Osteoblast (primary cell): ENCODE results near the gene CKAP4. TPM values are rescaled to one million over a fixed set of nuclear protein-coding genes. Genes with fewer than 3 reads are reported as not detected.
A peak's percentile ranks its signal among the peaks of the same experiment; 100 is the strongest.

Source experiments
- DNase-seq: peaks from one replicate; pipeline ENCODE4 v3.0.0; 2011; ENCODE audit warnings: low spot score, mixed read lengths; ENCODE audit not compliant: insufficient read length; ENCODE audit errors: missing footprints
- H2AFZ ChIP-seq: 2 replicates; pipeline ENCODE4 v1.6.0; 2011; ENCODE audit warnings: mild to moderate bottlenecking, low read length
- H3K27ac ChIP-seq: 2 replicates; pipeline ENCODE4 v1.5.1; 2011; ENCODE audit warnings: mild to moderate bottlenecking, low read depth, low read length, moderate library complexity
- H3K27me3 ChIP-seq: 2 replicates; pipeline ENCODE4 v1.6.0; 2012; ENCODE audit warnings: mild to moderate bottlenecking, control low read depth, inconsistent platforms, low read length, moderate library complexity; ENCODE audit not compliant: insufficient read depth
- H3K36me3 ChIP-seq: 2 replicates; pipeline ENCODE4 v1.5.1; 2011; ENCODE audit warnings: mild to moderate bottlenecking, low read length, control low read depth, moderate library complexity; ENCODE audit not compliant: insufficient read depth
- H3K4me1 ChIP-seq: 2 replicates; pipeline ENCODE4 v1.5.1; 2011; ENCODE audit warnings: mild to moderate bottlenecking, low read length, control low read depth, moderate library complexity; ENCODE audit not compliant: insufficient read depth
- H3K4me2 ChIP-seq: 2 replicates; pipeline ENCODE4 v1.6.0; 2011; ENCODE audit warnings: mild to moderate bottlenecking, low read length; ENCODE audit not compliant: insufficient read depth
- H3K4me3 ChIP-seq: fragments of 200-600 bp; sonication (generic); 3 replicates; pipeline ENCODE4 v1.5.1; 2012; ENCODE audit warnings: mild to moderate bottlenecking, low read length, inconsistent platforms; ENCODE audit not compliant: insufficient read depth
- H3K79me2 ChIP-seq: 2 replicates; pipeline ENCODE4 v1.6.0; 2012; ENCODE audit warnings: mild to moderate bottlenecking, low read length, control low read depth, inconsistent platforms; ENCODE audit not compliant: insufficient read depth
- H3K9me3 ChIP-seq: 2 replicates; pipeline ENCODE4 v1.5.1; 2011; ENCODE audit warnings: low read depth, low read length, control low read depth
- H4K20me1 ChIP-seq: 2 replicates; pipeline ENCODE4 v1.6.0; 2012; ENCODE audit warnings: mild to moderate bottlenecking, low read length, control low read depth; ENCODE audit not compliant: insufficient read depth
- CTCF ChIP-seq: IDR thresholded peaks from 2 replicates; pipeline ENCODE4 v1.5.1; 2011; ENCODE audit warnings: mild to moderate bottlenecking, low read depth, low read length, moderate library complexity; ENCODE audit errors: extremely low read depth
- total RNA-seq: library from RNA; depleted of rRNA; stranded (reverse); fragments of >200 nt; gene quantifications from 2 replicates; pipeline ENCODE4 v1.2.3, GENCODE V29; 2012

The CKAP4 gene
- total RNA-seq, 1 donor = 184 TPM

- no peak for TF ChIP-seq CTCF
- H2AFZ ChIP-seq = no peak overlapping the region
- no peaks in the 10 kb centered on the region for H3K9me3 ChIP-seq
- H3K4me3 ChIP-seq = no peak overlapping the region
- H4K20me1 ChIP-seq = no peaks in the 10 kb centered on the region
- H3K4me1 ChIP-seq = peaks cover 16% of the 10 kb centered on the region
- DNase-seq = no peak
- no peaks in the 10 kb centered on the region for H3K36me3 ChIP-seq
- H3K4me2 ChIP-seq = no peak overlapping the region
- no peaks in the 10 kb centered on the region for H3K27me3 ChIP-seq
- no peak overlapping the region for H3K27ac ChIP-seq
- no peaks in the 10 kb centered on the region for H3K79me2 ChIP-seq
Observed at GRCh38 chr12:106291342-106291741, 43.5 kb upstream of the CKAP4 start.

GRCh38 chr12:106290666-106291065, 42.8 kb upstream of the CKAP4 start:
- no peaks in the 10 kb centered on the region for H3K36me3 ChIP-seq
- no peaks in the 10 kb centered on the region for H4K20me1 ChIP-seq
- H3K4me1 ChIP-seq = peaks cover 10% of the 10 kb centered on the region
- H3K4me3 ChIP-seq = no peak overlapping the region
- no peak overlapping the region for H3K4me2 ChIP-seq
- TF ChIP-seq CTCF = no peak
- no peak overlapping the region for H2AFZ ChIP-seq
- H3K79me2 ChIP-seq = no peaks in the 10 kb centered on the region
- no peaks in the 10 kb centered on the region for H3K27me3 ChIP-seq
- DNase-seq = no peak
- no peak overlapping the region for H3K27ac ChIP-seq
- H3K9me3 ChIP-seq = no peaks in the 10 kb centered on the region

GRCh38 chr12:106289196-106289681, 41.4 kb upstream of the CKAP4 start:
- Histone ChIP-seq H4K20me1 (no peaks in the 10 kb centered on the region), H3K4me1 (peaks cover 10% of the 10 kb centered on the region), H3K36me3 (no peaks in the 10 kb centered on the region), H3K27ac (peak overlapping the region; percentile 66), H3K4me3 (no peak overlapping the region), H3K9me3 (no peaks in the 10 kb centered on the region), H3K27me3 (no peaks in the 10 kb centered on the region), H3K4me2 (no peak overlapping the region), H2AFZ (peak overlapping the region; percentile 5), H3K79me2 (no peaks in the 10 kb centered on the region)
- DNase-seq = no peak
- TF ChIP-seq CTCF = no peak

- Histone ChIP-seq H4K20me1 (no peaks in the 10 kb centered on the region), H3K4me2 (peak overlapping the region; percentile 4), H3K27ac (peak overlapping the region; percentile 66), H3K4me3 (no peak overlapping the region), H3K27me3 (no peaks in the 10 kb centered on the region), H3K79me2 (no peaks in the 10 kb centered on the region), H3K36me3 (no peaks in the 10 kb centered on the region), H2AFZ (peak overlapping the region; percentile 5), H3K9me3 (no peaks in the 10 kb centered on the region), H3K4me1 (peaks cover 10% of the 10 kb centered on the region)
- DNase-seq = no peak
- TF ChIP-seq CTCF = no peak
Observed at GRCh38 chr12:106288494-106289195, 40.8 kb upstream of the CKAP4 start.
